ENCODE results near the gene ZNF174. TPM values are rescaled to one million over a fixed set of nuclear protein-coding genes. Genes with fewer than 3 reads are reported as not detected.

The ZNF174 gene
- total RNA-seq, 4 donors from 2014 or later: 12.1 to 22.9 (median 22.3) TPM

- TF ChIP-seq POLR2A (IDR thresholded peaks at IDR 0.05) (no peak), CTCF (IDR thresholded peaks at IDR 0.05) (no peak), POLR2AphosphoS5 (IDR thresholded peaks at IDR 0.05) (no peak), EP300 (IDR thresholded peaks at IDR 0.05) (no peak)
Measured at GRCh38 chr16:3401719-3402397, 843 bp downstream of the ZNF174 start.

GRCh38 chr16:3408561-3409197 is 7.7 kb downstream of the ZNF174 start:
- H3K4me1 ChIP-seq: peaks cover 0 to 8% (median 0%) of the 10 kb centered on the region in 3 donors
- no peak for ATAC-seq
- no peak overlapping the region for H3K4me3 ChIP-seq
- TF ChIP-seq POLR2AphosphoS5 (IDR thresholded peaks at IDR 0.05): no peak
- no peak for TF ChIP-seq EP300 (IDR thresholded peaks at IDR 0.05)
- TF ChIP-seq CTCF (IDR thresholded peaks at IDR 0.05): no peak
- no peak for TF ChIP-seq POLR2A (IDR thresholded peaks at IDR 0.05)
- H3K9me3 ChIP-seq: peaks cover 6 to 98% (median 8%) of the 10 kb centered on the region in 3 donors
- peaks cover 9 to 78% of the 10 kb centered on the region in 2 donors for H3K36me3 ChIP-seq
- H3K27ac ChIP-seq: no peak overlapping the region
- 96 to 100% methylated on average over 6 to 12 of the region's 12 CpGs for WGBS, 2 donors (ENCODE audit: low coverage in 1 of 2)
- H3K27me3 ChIP-seq: no peaks in the 10 kb centered on the region

More at GRCh38 chr16:3401719-3402397, 843 bp downstream of the ZNF174 start:
- Histone ChIP-seq H3K27me3 (no peaks in the 10 kb centered on the region), H3K4me1 (peaks cover 0 to 38% (median 8%) of the 10 kb centered on the region in 3 donors), H3K36me3 (peaks cover 0 to 60% of the 10 kb centered on the region in 2 donors), H3K27ac (peak overlapping the region; percentile 3 to 92 (median 88)), H3K4me3 (peak overlapping the region; percentile 79 to 80), H3K9me3 (peaks cover 0 to 54% (median 0%) of the 10 kb centered on the region in 3 donors)
- 19 to 23% methylated on average over 7 to 10 of the region's 17 CpGs for WGBS, 2 donors (ENCODE audit: low coverage in 1 of 2)
- no peak for ATAC-seq

- WGBS, 2 donors (ENCODE audit: low coverage in 1 of 2): 36 to 48% methylated on average over 6 of the region's 29 CpGs
- TF ChIP-seq CTCF (IDR thresholded peaks at IDR 0.05) (no peak), POLR2A (IDR thresholded peaks at IDR 0.05) (no peak), EP300 (IDR thresholded peaks at IDR 0.05) (no peak), POLR2AphosphoS5 (IDR thresholded peaks at IDR 0.05) (no peak)
- peaks cover 3 to 98% (median 5%) of the 10 kb centered on the region in 3 donors for H3K9me3 ChIP-seq
- ATAC-seq: no peak
- no peak overlapping the region for H3K27ac ChIP-seq
- H3K4me3 ChIP-seq: no peak overlapping the region
- H3K27me3 ChIP-seq: no peaks in the 10 kb centered on the region
- no peaks in the 10 kb centered on the region for H3K4me1 ChIP-seq
- H3K36me3 ChIP-seq: peaks cover under 1 to 26% of the 10 kb centered on the region in 2 donors
Measured at GRCh38 chr16:3413730-3414379, 12.8 kb downstream of the ZNF174 start.

- 52% methylated on average over 15 of the region's 26 CpGs; no CpG with 5 or more reads in 1 of the 2 donors for WGBS, 2 donors (ENCODE audit: low coverage in 1 of 2)
- Histone ChIP-seq H3K27me3 (peaks cover 5% of the 10 kb centered on the region), H3K9me3 (peaks cover 0 to 15% (median 0%) of the 10 kb centered on the region in 3 donors), H3K27ac (no peak overlapping the region), H3K4me3 (peak overlapping the region in 1 of 2 donors; percentile 35), H3K4me1 (no peaks in the 10 kb centered on the region), H3K36me3 (peaks cover 0 to 30% of the 10 kb centered on the region in 2 donors)
- TF ChIP-seq CTCF (IDR thresholded peaks at IDR 0.05): no peak
- TF ChIP-seq POLR2AphosphoS5 (IDR thresholded peaks at IDR 0.05): no peak
- no peak for TF ChIP-seq POLR2A (IDR thresholded peaks at IDR 0.05)
- TF ChIP-seq EP300 (IDR thresholded peaks at IDR 0.05): no peak
- ATAC-seq: no peak
Measured at GRCh38 chr16:3431779-3432219, 30.8 kb downstream of the ZNF174 start.
